ENCODE data around the gene DCBLD1.
A peak's percentile ranks its signal among the peaks of the same experiment; 100 is the strongest.
"Not testable (repeated sequence)": the region's sequence is repeated elsewhere in the genome, so short reads cannot be mapped to it uniquely, and the experiment has no call there.

DCBLD1 gene

DNA sequence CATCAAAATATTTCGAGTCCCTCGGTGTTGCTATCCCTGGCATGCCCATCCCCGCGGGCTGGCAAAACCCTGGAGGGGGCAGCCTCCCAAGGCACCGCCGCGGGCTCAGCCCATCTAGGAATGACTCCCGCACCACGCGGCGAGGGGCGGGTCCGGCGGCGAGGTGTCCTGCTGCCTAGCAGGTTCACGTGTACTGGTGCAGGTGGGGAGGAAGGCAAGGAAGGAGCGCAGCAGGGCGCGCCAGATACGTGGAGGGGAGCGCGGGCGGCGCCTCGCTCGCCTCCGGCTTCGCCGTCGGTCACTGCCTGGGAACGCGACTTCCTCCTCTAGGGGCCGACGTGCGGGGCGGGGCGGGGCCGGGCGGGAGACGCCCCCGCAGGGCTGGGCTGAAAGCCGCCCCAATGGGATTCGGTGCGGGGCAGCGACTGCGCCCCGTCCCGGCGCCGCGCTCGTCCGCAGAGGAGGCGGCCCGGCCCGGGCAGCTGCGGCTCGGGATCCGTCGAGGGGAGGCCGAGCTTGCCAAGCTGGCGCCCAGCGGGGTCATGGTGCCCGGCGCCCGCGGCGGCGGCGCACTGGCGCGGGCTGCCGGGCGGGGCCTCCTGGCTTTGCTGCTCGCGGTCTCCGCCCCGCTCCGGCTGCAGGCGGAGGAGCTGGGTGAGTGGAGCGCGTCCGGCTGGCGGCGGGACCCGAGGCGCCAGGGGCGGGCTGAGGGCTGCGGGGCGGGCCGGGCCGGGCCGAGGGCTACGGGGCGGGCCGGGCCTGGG lies at the start of gene DCBLD1:
DCBLD1 (plus strand) TSS at position 435 of the 764 bp plus-strand sequence; CDS start at position 543, 108 bp downstream.
- H3K27me3 ChIP-seq (ENCODE audit: insufficient read depth, low read length): peaks cover 12% of the 10 kb centered on the region

GRCh38 chr6:117440706-117441525 lies 41.6 kb upstream of the DCBLD1 start:
- H3K4me1 ChIP-seq (ENCODE audit: insufficient read depth, low read length): no peaks in the 10 kb centered on the region
- no peaks in the 10 kb centered on the region for H3K27me3 ChIP-seq (ENCODE audit: insufficient read depth, low read length)
- H3K4me3 ChIP-seq (ENCODE audit: low read length): no peak overlapping the region
- no peak overlapping the region for H2AFZ ChIP-seq (ENCODE audit: low read depth, low read length)
- H3K9me3 ChIP-seq (ENCODE audit: low read length): no peaks in the 10 kb centered on the region
- no peaks in the 10 kb centered on the region for H3K36me3 ChIP-seq (ENCODE audit: insufficient read depth, low read length)

More for the DNA sequence above, at the start of gene DCBLD1:
- H3K9me3 ChIP-seq (ENCODE audit: low read length): peaks cover 6% of the 10 kb centered on the region
- no peaks in the 10 kb centered on the region for H3K4me1 ChIP-seq (ENCODE audit: insufficient read depth, low read length)
- H3K36me3 ChIP-seq (ENCODE audit: insufficient read depth, low read length): no peaks in the 10 kb centered on the region
- peak within 1 kb of the TSS; percentile 99 for H2AFZ ChIP-seq (ENCODE audit: low read depth, low read length)
- H3K4me3 ChIP-seq (ENCODE audit: low read length): peak within 1 kb of the TSS; percentile 92

DNA sequence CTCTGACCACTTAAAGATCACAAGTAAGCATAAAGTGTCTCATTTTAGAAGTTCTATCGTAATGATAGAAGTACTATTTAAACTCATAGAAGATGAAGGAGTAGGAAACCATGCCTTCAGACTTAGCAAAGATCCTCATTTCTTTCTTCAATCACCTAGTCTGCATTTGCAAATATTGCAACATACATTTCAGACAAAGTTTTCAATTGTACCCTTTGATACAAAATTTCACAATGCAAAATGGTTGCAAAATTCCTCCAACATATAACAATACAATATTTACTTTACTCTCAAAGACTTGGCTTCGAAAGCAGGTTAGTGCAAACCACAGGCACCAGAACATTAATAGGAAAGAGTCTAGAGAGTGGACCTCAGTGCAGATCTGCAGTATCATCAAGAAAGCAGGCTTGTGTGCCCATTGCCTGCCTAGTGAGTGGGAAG lies 40.6 kb upstream of the DCBLD1 start:
- Histone ChIP-seq H3K4me3 (ENCODE audit: low read length) (no peak overlapping the region), H3K36me3 (ENCODE audit: insufficient read depth, low read length) (no peaks in the 10 kb centered on the region), H2AFZ (ENCODE audit: low read depth, low read length) (no peak overlapping the region)

DNA sequence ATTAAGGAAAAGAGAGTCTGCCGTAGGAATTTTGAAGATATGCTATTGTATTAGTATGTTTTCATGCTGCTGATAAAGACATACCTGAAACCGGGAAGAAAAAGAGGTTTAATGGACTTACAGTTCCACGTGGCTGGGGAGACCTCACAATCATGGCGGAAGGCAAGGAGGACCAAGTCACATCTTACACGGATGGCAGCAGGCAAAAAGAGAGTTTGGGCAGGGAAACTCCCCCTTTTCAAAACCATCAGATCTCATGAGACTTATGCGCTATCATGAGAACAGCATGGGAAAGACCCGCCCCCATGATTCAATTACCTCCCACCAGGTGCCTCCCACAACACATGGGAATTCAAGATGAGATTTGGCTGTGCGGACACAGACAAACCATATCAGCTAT lies 40.2 kb upstream of the DCBLD1 start:
- not testable (repeated sequence) for H3K4me3 ChIP-seq (ENCODE audit: low read length); H3K27me3 ChIP-seq (ENCODE audit: insufficient read depth, low read length); H3K36me3 ChIP-seq (ENCODE audit: insufficient read depth, low read length); H3K4me1 ChIP-seq (ENCODE audit: insufficient read depth, low read length); H3K9me3 ChIP-seq (ENCODE audit: low read length); H2AFZ ChIP-seq (ENCODE audit: low read depth, low read length)

More for the DNA sequence above, 40.6 kb upstream of the DCBLD1 start:
- H3K27me3 ChIP-seq (ENCODE audit: insufficient read depth, low read length): no peaks in the 10 kb centered on the region
- no peaks in the 10 kb centered on the region for H3K4me1 ChIP-seq (ENCODE audit: insufficient read depth, low read length)
- no peaks in the 10 kb centered on the region for H3K9me3 ChIP-seq (ENCODE audit: low read length)

DNA sequence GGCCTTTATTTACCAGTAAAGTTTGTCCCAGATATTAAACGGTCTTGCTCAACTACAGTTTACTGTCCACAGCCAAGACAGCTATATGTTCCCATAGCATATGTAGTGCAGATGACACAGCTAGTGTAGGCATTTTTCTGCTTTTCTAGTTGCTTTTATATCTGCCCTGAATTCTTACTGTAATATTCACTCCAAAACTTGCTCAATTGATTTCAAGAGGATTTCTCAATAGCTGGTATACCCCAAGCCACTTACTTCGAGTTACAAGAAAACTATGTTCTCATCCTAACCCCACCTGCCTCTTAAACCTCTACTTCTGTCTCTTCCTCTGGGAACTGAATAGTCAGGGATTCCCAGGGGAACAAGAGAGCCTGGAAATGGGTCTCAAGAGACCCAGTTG lies 37.9 kb upstream of the DCBLD1 start:
- Histone ChIP-seq H3K36me3 (ENCODE audit: insufficient read depth, low read length) (no peaks in the 10 kb centered on the region), H3K9me3 (ENCODE audit: low read length) (no peaks in the 10 kb centered on the region), H3K4me3 (ENCODE audit: low read length) (no peak overlapping the region), H3K27me3 (ENCODE audit: insufficient read depth, low read length) (peaks cover 3% of the 10 kb centered on the region), H2AFZ (ENCODE audit: low read depth, low read length) (no peak overlapping the region), H3K4me1 (ENCODE audit: insufficient read depth, low read length) (peaks cover 4% of the 10 kb centered on the region)

DNA sequence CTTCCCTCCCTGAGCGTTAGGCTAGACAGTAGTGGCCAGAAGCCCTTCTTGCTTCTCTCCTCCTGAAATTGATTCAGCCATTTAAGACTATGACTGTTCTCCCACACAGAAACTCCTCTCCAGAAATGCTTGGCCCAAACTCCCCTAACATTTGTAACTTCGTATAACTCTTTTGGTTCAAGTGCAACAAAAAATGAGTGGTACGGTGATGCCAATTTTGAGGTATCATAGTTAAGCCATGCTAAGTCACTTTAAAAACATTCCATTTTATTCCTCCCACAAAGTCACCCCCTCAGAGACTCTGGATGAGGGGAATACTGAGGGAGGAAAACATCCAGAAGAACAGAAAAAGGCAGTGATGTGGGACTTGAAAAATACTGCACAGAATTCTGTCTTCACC lies 35.6 kb upstream of the DCBLD1 start:
- no peaks in the 10 kb centered on the region for H3K36me3 ChIP-seq (ENCODE audit: insufficient read depth, low read length)
- H3K4me1 ChIP-seq (ENCODE audit: insufficient read depth, low read length): peaks cover 4% of the 10 kb centered on the region
- no peak overlapping the region for H2AFZ ChIP-seq (ENCODE audit: low read depth, low read length)
- H3K27me3 ChIP-seq (ENCODE audit: insufficient read depth, low read length): peaks cover 3% of the 10 kb centered on the region
- no peak overlapping the region for H3K4me3 ChIP-seq (ENCODE audit: low read length)
- no peaks in the 10 kb centered on the region for H3K9me3 ChIP-seq (ENCODE audit: low read length)

DNA sequence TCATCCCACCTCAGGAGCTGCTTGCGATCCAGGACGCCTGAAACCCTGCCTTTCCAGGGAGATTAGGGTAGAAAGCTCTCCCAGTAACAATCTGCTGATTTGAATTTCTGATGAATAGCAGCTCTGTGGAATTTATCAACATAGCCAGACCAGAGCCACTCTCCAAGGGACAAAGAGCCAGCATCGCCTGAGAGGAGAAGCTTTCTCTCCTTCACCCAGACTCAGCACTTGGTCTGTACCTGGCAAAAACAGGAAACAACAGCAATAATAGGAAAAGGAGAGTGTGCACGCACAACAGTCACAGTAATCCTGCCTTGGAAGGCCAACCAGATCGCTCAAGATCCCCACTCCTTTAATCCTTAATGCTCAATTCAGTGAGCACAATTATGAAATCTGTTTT lies 34.5 kb upstream of the DCBLD1 start:
- H2AFZ ChIP-seq (ENCODE audit: low read depth, low read length): no peak overlapping the region
- peaks cover 4% of the 10 kb centered on the region for H3K4me1 ChIP-seq (ENCODE audit: insufficient read depth, low read length)
- no peak overlapping the region for H3K4me3 ChIP-seq (ENCODE audit: low read length)
- no peaks in the 10 kb centered on the region for H3K9me3 ChIP-seq (ENCODE audit: low read length)
- H3K27me3 ChIP-seq (ENCODE audit: insufficient read depth, low read length): peaks cover 3% of the 10 kb centered on the region
- no peaks in the 10 kb centered on the region for H3K36me3 ChIP-seq (ENCODE audit: insufficient read depth, low read length)

- Histone ChIP-seq H2AFZ (ENCODE audit: low read depth, low read length) (no peak overlapping the region), H3K9me3 (ENCODE audit: low read length) (no peaks in the 10 kb centered on the region), H3K27me3 (ENCODE audit: insufficient read depth, low read length) (peaks cover 3% of the 10 kb centered on the region), H3K36me3 (ENCODE audit: insufficient read depth, low read length) (no peaks in the 10 kb centered on the region), H3K4me1 (ENCODE audit: insufficient read depth, low read length) (peaks cover 4% of the 10 kb centered on the region), H3K4me3 (ENCODE audit: low read length) (no peak overlapping the region)
Observed at GRCh38 chr6:117448732-117449485, 33.6 kb upstream of the DCBLD1 start.

DNA sequence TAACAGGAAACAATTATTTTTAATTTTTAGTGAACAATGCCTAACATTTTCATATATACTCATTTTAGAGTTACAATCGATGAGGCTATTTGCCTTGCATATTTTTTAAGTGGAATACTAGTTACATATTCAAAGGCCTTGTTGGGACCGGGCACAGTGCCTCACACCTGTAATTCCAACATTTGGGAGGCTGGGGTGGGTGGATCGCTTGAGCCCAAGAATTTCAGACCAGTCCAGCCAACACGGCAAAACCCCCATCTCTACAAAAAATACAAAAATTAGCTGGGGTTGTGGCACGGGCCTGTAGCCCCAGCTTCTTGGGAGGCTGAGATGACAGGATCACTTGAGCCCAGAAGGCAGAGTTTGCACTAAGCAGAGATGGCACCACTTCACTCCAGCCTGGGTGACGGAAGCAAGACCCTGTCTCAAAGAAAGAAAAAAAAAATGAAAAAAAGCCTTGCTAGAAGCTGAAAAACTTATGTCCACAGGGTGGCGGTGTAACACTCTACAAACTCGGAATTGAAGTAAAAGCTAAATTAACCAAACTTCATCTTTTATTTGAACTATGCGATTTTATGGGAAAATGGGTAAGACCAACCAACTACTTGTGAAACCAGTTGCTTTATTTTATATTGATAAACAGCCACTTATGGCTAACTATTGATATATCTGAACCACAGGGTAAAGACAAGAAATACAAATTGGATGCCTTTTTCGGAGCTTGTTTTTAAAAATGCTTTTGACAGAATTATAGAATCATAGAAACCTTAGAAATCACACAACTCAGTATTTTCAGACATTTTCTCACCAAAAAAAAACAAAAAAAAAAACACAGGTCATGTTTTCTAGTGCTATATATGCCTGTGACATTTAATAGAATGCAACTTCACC lies 32.7 kb upstream of the DCBLD1 start:
- no peak overlapping the region for H2AFZ ChIP-seq (ENCODE audit: low read depth, low read length)

GRCh38 chr6:117451671-117452070 lies 30.8 kb upstream of the DCBLD1 start:
- H3K9me3 ChIP-seq (ENCODE audit: low read length): no peaks in the 10 kb centered on the region
- H3K36me3 ChIP-seq (ENCODE audit: insufficient read depth, low read length): no peaks in the 10 kb centered on the region
- H2AFZ ChIP-seq (ENCODE audit: low read depth, low read length): no peak overlapping the region
- H3K4me1 ChIP-seq (ENCODE audit: insufficient read depth, low read length): peaks cover 4% of the 10 kb centered on the region
- no peak overlapping the region for H3K4me3 ChIP-seq (ENCODE audit: low read length)
- H3K27me3 ChIP-seq (ENCODE audit: insufficient read depth, low read length): peaks cover 3% of the 10 kb centered on the region

More for the DNA sequence above, 32.7 kb upstream of the DCBLD1 start:
- Histone ChIP-seq H3K4me1 (ENCODE audit: insufficient read depth, low read length) (peaks cover 4% of the 10 kb centered on the region), H3K27me3 (ENCODE audit: insufficient read depth, low read length) (peaks cover 3% of the 10 kb centered on the region), H3K9me3 (ENCODE audit: low read length) (no peaks in the 10 kb centered on the region), H3K4me3 (ENCODE audit: low read length) (no peak overlapping the region), H3K36me3 (ENCODE audit: insufficient read depth, low read length) (no peaks in the 10 kb centered on the region)

DNA sequence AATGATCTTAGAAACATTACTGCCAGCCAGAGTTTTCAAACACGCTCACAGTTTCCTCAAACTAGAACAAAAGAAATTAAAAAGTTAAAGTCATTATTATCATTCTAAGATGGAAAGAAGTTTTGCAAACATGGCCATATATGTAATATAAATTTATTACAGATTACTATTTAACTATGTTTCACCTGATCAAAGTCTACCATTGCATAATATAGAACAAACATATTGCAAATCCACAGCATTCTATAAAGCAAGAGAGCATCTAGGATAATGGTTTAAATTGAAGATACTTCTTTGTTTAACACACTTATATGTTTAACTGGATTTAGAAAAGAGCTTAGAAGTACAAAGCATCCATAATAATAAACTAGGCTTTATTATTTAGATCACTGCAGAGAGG lies 26.2 kb upstream of the DCBLD1 start:
- no peak overlapping the region for H3K4me3 ChIP-seq (ENCODE audit: low read length)
- H3K4me1 ChIP-seq (ENCODE audit: insufficient read depth, low read length): no peaks in the 10 kb centered on the region
- H3K9me3 ChIP-seq (ENCODE audit: low read length): no peaks in the 10 kb centered on the region
- no peak overlapping the region for H2AFZ ChIP-seq (ENCODE audit: low read depth, low read length)
- no peaks in the 10 kb centered on the region for H3K27me3 ChIP-seq (ENCODE audit: insufficient read depth, low read length)
- no peaks in the 10 kb centered on the region for H3K36me3 ChIP-seq (ENCODE audit: insufficient read depth, low read length)

- Histone ChIP-seq H3K9me3 (ENCODE audit: low read length) (no peaks in the 10 kb centered on the region), H2AFZ (ENCODE audit: low read depth, low read length) (no peak overlapping the region)
Observed at GRCh38 chr6:117456998-117457397, 25.5 kb upstream of the DCBLD1 start.

More at GRCh38 chr6:117456998-117457397, 25.5 kb upstream of the DCBLD1 start:
- H3K27me3 ChIP-seq (ENCODE audit: insufficient read depth, low read length): no peaks in the 10 kb centered on the region
- H3K36me3 ChIP-seq (ENCODE audit: insufficient read depth, low read length): no peaks in the 10 kb centered on the region
- no peaks in the 10 kb centered on the region for H3K4me1 ChIP-seq (ENCODE audit: insufficient read depth, low read length)
- no peak overlapping the region for H3K4me3 ChIP-seq (ENCODE audit: low read length)

Data from neuron (in vitro differentiated cells).